BJ (cell line): ENCODE results near the gene CIDEB. TPM values are rescaled to one million over a fixed set of nuclear protein-coding genes. Genes with fewer than 3 reads are reported as not detected.

Source experiments
- CTCF ChIA-PET: fragments of 350-600 bp; formaldehyde crosslinking; extraction: SDS; loops from one replicate; lab custom pipeline; 2021; ENCODE audit warnings: antibody characterized with exemption, inconsistent platforms; lab: Yijun Ruan, JAX
- POLR2A ChIA-PET: fragments of 300-600 bp; sonication (Branson Sonifier 250); formaldehyde crosslinking; extraction: SDS; loops from one replicate; lab custom pipeline; 2021; ENCODE audit warnings: antibody characterized with exemption; lab: Charles Lee
- DNase-seq: peaks from one replicate; pipeline ENCODE4 v3.0.0-alpha.2; 2011; ENCODE audit warnings: low read depth
- H3K27me3 ChIP-seq: 2 replicates; pipeline ENCODE4 v1.6.0; 2011; ENCODE audit warnings: low read length; ENCODE audit not compliant: control insufficient read depth, insufficient read depth
- H3K36me3 ChIP-seq: 2 replicates; pipeline ENCODE4 v1.5.1; 2011; ENCODE audit warnings: low read length; ENCODE audit not compliant: control insufficient read depth, insufficient read depth
- H3K4me3 ChIP-seq: 2 replicates; pipeline ENCODE4 v1.5.1; 2011; ENCODE audit warnings: low read depth, mild to moderate bottlenecking, control low read depth, low read length
- CTCF ChIP-seq: IDR thresholded peaks from 2 replicates; pipeline ENCODE4 v1.5.1; 2011; ENCODE audit warnings: low read depth, mild to moderate bottlenecking, control low read depth, inconsistent platforms, low read length, moderate library complexity; ENCODE audit not compliant: insufficient read depth
- polyA plus RNA-seq: library from polyadenylated mRNA; depleted of rRNA; stranded (reverse); fragments of >200 nt; gene quantifications from 2 replicates; pipeline ENCODE4 v1.2.3, GENCODE V29; 2011

Gene CIDEB
- polyA plus RNA-seq, 1 experiment = 0.98 TPM

GRCh38 chr14:24327303-24327702 is 19.5 kb upstream of the CIDEB start:
- H3K4me3 ChIP-seq = no peak overlapping the region
- ChIA-PET CTCF (interaction anchor here (0.6 to 16.8 kb wide), 14 partner anchors 9 to 807 kb away, joined by 3 to 491 read pairs (median 6); partner anchors contain the start of genes CBLN3, CIDEB, KHNYN and RIPK3), POLR2A (no interaction called here)
- no peaks in the 10 kb centered on the region; the same call in 1 of the 2 replicates for H3K36me3 ChIP-seq
- no peak for DNase-seq
- TF ChIP-seq CTCF = no peak
- peaks cover 4% of the 10 kb centered on the region; the same call in 1 of the 2 replicates for H3K27me3 ChIP-seq

GRCh38 chr14:24325963-24326362 is 18.2 kb upstream of the CIDEB start:
- H3K36me3 ChIP-seq = no peaks in the 10 kb centered on the region; the same call in 1 of the 2 replicates
- no peak overlapping the region for H3K4me3 ChIP-seq
- peaks cover 4% of the 10 kb centered on the region; the same call in 1 of the 2 replicates for H3K27me3 ChIP-seq
- ChIA-PET POLR2A (interaction anchor here (0.6 kb wide), 1 partner anchor 114 kb away, joined by 3 read pairs; no protein-coding TSS in a partner anchor), CTCF (interaction anchor here (2.7 to 16.8 kb wide), 5 partner anchors 18 to 110 kb away, joined by 7 to 491 read pairs (median 37); partner anchors contain the start of genes CBLN3, CIDEB and KHNYN)
- no peak for TF ChIP-seq CTCF
- DNase-seq = no peak

GRCh38 chr14:24325041-24325530 is 17.3 kb upstream of the CIDEB start:
- ChIA-PET CTCF (interaction anchor here (1.3 to 5.6 kb wide), 5 partner anchors 8 to 111 kb away, joined by 8 to 44 read pairs (median 37); partner anchors contain the start of genes CIDEB, KHNYN, LTB4R and LTB4R2), POLR2A (no interaction called here)
- H3K4me3 ChIP-seq = no peak overlapping the region
- peaks cover 4% of the 10 kb centered on the region; the same call in 1 of the 2 replicates for H3K27me3 ChIP-seq
- no peak for TF ChIP-seq CTCF
- H3K36me3 ChIP-seq = no peaks in the 10 kb centered on the region; the same call in 1 of the 2 replicates
- DNase-seq = no peak

- TF ChIP-seq CTCF = no peak
- Histone ChIP-seq H3K4me3 (no peak overlapping the region), H3K36me3 (no peaks in the 10 kb centered on the region; the same call in 1 of the 2 replicates), H3K27me3 (peaks cover 4% of the 10 kb centered on the region; the same call in 1 of the 2 replicates)
- CTCF ChIA-PET = interaction anchor here (0.6 to 5.6 kb wide), 6 partner anchors 9 to 1072 kb away, joined by 3 to 44 read pairs (median 22); partner anchors contain the start of genes CIDEB, KHNYN, LTB4R and LTB4R2
- DNase-seq = no peak
- POLR2A ChIA-PET = no interaction called here
Measured at GRCh38 chr14:24324024-24324423, 16.2 kb upstream of the CIDEB start.

- POLR2A ChIA-PET = no interaction called here
- Histone ChIP-seq H3K4me3 (no peak overlapping the region), H3K36me3 (no peaks in the 10 kb centered on the region), H3K27me3 (peaks cover 4% of the 10 kb centered on the region; the same call in 1 of the 2 replicates)
- CTCF ChIA-PET = interaction anchor here (0.6 to 5.6 kb wide), 7 partner anchors 10 to 113 kb away, joined by 3 to 44 read pairs (median 12); partner anchors contain the start of genes CIDEB, KHNYN, LTB4R and LTB4R2
- DNase-seq = no peak
- no peak for TF ChIP-seq CTCF
Measured at GRCh38 chr14:24323341-24323740, 15.6 kb upstream of the CIDEB start.
